Left renal pelvis (tissue), 4 donors: Measurements from ENCODE around the gene PRSS8. TPM values are rescaled to one million over a fixed set of nuclear protein-coding genes. Genes with fewer than 3 reads are reported as not detected.
"Not testable (repeated sequence)": the region's sequence is repeated elsewhere in the genome, so short reads cannot be mapped to it uniquely, and the experiment has no call there.

Source experiments
- DNase-seq, 4 donors: peaks; one replicate each; pipeline ENCODE4 v3.0.0-alpha.2; 2013; ENCODE audit warnings: low read depth in 4 of 4, low spot score in 3 of 4
- polyA plus RNA-seq, 4 donors: library from polyadenylated mRNA; unstranded; fragments of 120-200 nt; gene quantifications; one replicate each; pipeline ENCODE4 v1.2.1, GENCODE V29; 2013; ENCODE audit not compliant: insufficient read length in 4 of 4

Gene PRSS8
- polyA plus RNA-seq, 4 donors = 2.1 to 70.6 (median 54.9) TPM

DNA sequence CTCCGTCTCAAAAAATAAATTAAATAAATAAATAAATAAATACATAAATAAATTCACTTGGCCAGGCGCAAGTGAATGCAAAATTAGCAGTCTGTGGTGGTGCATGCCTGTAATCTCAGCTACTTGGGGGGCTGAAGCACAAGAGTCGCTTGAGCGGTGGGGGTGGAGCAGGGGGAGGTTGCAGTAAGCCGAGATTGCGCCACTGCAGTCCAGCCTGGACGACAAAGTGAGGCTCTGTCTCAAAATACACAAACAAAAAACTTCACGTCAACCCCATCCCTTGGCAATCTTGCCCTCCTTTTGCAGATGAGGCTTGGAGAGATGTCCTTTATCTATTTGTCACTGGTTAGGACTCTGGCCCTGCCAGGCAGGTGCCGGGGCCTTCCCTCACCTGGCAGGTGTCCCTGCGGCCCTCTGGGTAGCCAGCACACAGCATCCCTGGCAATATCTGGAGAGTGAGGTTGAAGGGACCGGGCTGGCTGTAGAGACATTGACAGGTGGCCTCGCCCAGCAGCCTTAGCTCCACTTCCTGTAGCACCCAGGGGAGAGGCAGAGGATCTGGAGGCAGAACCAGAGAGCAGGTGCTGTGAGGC, 10.0 kb upstream of the PRSS8 start:
- DNase-seq = no peak

DNA sequence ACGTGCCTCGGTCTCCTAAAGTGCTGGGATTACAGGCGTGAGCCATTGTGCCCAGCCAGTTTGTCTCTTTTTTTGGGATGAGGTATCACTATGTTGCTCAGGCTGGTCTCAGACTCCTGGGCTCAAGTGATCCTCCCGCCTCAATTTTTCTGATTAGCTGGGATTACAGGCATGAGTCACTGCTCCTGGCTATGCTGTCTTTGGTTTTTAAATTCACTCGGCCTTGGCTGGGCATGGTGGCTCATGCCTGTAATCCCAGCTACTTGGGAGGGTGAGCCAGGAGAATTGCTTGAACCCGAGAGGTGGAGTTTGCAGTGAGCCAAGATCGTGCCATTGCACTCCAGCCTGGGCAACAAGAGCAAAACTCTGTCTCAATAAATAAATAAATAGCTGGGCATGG, 8.9 kb upstream of the PRSS8 start:
- not testable (repeated sequence) for DNase-seq

DNA sequence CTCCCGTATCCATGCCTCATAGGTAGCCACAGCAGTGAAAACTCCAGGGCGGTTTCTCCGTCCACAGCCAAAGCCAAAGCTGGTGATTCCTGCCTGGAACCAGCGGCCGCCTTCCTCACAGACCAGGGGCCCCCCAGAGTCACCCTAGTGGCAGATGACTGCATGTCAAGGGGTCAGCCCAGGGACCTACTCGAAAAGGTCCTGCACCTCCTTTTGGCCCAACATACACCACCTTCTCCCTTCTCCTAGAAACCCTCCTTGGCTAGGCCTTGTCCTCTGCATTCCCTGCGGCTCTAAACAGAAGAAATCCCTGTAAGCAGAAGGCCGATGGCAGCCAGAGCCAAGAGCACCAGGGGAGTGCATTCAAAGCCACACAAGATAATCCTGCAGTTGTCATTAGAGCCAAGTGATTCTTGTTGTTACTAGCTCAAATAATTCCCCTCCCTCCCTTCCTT, 8.2 kb upstream of the PRSS8 start:
- no peak for DNase-seq

DNA sequence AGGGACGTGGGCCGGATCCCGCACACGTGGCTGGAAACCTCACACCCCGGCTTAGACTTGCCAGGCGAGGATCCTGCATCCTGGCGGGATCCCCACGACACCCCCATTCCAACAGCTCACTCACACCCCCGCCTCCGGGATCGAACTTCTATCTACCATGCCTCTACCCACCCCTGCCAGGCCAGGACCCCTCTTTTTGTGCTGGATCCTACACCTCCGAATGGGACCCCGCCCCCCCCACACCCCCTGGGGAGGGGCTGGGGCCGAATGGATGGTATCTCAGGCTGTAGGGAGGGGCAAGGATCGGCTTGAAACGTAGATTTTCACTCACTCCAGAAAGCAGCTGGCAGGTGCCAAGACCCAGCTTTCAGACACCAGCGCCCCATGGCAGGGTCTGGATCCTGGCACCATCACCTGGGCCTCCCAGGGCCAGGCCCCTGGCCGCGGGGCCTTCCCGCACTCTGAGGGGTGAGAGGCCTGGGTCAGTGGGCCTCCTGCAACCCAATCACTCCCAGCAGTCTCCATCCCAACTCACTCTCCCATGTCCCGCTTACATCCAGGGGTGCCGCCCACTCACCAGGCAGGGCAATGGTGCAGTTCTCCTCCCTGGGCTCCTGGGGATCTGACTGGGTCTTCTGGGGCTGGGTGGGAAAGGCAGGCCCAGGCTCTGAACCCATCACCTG, 7.6 kb upstream of the PRSS8 start:
- no peak for DNase-seq

DNA sequence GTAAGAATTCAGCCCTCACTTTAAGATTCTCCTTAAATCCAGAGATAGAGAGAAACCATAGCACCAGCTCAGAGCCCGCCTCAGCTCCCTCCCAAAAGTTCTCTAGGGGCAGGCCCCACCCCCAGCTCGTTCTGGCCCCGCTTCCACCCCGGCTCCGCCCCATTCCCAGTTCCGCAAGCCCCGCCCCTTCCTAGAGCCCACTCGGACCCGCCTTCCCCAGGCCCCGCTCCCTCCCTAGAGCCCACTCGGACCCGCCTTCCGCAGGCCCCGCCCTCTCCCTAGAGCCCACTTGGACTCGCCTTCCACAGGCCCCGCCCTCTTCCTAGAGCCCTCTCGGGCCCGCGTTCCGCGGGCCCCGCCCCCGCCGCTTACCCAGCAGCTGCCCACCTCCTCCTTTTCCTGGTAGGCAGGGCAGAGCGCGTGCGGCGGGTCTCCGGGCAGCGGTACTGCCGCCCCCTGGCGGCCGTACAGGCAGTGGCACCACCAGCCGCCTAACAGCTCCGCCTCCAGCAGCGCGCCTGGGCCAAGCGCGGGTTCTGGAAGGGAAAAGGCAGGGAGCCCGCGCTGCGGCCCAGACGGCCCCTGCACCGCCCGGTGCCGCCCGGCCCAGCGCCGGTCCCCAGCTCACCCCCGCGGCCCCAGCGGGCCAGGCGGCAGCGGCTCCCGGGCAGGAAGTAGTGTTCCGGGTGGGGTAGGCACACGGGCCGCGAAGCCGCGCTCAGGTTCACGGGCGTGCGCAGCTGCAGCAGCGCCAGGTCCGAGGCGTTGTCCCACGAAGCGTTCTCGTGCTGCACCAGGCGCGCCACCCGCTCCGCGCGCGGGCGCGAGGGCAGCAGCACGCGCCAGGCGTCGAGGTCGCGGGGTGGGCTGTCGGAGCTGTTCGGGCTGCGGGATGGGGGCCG, 6.8 kb upstream of the PRSS8 start:
- peak; percentile 96 to 98 (median 96) for DNase-seq

DNA sequence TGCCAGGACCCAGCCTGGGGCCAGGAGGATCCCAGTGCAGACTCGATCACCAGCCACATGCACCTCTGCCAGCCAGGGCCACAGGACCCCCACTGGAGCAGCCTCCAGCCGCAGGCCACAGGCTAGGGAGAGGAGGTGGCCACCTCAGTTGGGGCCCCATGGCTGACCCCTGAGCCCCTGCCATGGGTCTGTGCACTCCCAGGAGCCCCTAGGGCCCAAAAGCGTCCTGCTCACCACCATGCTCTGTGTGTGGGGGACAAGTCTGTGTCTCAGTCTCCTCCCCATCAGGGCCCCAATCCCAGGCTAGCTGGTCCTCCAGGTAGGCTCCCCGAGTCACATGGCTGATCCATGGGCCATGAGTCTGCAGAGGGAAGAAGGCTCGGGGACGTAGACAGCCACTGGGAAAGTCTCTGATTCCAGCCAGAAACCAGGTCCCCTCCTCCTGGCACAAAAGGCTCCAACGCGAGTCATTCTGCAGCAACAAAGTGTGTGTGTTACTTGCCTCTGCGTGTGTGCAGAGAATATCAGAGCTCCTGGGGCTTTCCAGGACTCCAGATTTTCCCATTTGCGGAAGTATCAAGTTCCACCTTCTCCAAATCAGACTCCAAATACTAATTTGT, 6.1 kb upstream of the PRSS8 start:
- no peak for DNase-seq

DNA sequence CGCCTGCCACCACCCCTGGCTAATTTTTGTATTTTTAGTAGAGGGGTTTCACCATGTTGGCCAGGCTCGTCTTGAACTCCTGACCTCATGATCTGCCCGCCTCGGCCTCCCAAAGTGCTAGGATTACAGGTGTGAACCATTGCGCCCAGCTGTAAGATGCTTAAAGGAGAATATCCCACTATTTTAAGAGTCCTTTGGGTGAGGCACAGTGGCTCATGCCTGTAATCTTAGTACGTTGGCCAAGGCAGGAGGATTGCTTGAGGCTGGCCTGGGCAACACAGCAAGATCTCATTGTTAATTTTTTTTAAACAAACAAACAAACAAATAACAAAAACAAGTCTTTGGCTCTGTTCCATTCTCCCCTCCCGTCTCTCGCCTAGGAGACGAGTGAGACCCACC, 5.5 kb upstream of the PRSS8 start:
- not testable (repeated sequence) for DNase-seq

DNA sequence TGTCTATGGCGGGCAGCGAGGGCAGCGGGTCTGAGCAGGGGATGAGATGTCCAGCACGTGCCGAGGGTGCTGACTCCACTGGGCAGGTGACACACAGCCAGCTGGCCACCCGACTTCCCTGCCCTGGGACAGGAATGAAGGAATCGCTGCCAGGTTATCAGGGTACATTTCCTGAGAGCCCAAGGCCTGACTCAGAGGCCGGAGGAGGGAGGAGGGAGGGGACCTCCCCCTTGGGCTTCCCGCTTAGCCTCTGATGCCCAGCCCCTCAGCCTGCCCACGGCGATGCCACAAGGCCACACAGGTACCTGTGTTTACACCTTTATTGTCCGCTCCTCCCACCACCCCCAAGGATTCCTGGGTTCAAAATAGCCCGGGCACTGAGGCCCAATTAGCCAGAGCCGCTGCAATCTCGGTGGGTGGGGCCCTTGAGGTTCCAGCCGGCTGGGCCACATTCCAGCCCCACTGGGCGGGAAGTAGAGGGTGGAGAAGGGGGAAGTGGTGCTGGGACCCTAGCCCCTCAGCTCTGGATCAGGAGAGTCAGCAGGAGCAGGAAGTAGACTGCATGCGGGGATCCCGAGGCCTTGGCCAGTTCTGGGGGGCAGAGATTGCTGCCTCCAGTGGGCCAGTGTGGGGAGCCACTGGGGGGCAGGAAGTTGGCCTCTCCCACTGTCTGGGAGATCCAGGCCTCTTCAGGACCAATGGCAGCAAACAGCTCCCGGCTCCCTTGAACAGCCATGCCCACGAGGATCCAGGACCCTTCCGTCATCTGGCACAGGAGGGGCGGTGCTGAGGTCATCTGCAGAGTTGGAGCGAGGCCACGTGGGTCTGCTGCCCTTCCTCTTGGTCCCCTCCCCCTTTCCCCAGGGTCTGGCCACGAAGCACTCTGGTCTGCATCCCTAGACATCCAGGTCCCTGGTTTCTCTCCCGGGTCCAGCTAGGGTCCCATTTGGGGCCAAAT, 3.4 kb upstream of the PRSS8 start:
- DNase-seq = peak in 1 of 4 donors; percentile 35

DNA sequence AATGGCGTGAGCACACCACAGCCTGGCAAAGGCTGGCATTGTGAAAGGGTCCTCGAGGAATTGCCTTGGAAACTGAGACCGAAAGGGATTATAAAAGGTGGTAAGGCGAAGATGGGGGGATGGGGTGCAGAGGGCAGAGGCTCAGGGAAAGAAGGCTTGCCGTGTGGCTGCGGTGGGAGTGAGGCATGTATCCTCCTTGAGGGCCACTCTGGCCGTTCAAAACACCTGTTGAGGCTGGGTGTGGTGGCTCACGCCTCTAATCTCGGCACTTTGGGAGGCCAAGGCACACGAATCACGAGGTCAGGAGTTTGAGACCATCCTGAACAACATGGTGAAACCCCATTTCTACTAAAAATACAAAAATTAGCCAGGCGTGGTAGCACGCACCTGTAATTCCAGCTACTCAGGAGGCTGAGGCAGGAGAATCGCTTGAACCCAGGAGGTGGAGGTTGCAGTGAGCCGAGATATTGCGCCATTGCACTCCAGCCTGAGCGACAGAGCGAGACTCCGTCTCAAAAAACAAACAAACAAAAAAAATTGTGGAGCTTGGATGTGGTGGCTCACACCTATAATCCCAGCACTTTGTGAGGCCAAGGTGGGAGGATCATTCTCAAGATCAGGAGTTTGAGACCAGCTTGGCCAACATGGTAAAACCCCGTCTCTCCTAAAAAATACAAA, 1.4 kb upstream of the PRSS8 start:
- not testable (repeated sequence) for DNase-seq

DNA sequence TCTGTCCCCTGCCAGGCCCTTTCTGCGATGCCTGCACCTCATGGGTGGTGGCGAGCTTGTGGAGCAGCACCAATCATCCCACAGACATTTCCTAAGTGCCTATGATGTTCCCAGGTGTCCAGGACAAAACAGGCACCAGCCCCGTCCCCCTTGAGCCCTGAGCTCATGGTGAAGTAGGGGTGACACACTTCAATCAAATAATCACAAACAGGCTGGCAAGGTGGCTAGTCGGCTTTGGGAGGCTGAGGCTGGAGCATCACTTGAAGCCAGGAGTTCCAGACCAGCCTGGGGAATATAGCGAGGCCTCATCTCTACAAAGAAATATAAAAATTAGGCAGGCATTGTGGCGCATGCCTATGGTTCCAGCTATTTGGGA, 748 bp upstream of the PRSS8 start:
- no peak for DNase-seq

DNA sequence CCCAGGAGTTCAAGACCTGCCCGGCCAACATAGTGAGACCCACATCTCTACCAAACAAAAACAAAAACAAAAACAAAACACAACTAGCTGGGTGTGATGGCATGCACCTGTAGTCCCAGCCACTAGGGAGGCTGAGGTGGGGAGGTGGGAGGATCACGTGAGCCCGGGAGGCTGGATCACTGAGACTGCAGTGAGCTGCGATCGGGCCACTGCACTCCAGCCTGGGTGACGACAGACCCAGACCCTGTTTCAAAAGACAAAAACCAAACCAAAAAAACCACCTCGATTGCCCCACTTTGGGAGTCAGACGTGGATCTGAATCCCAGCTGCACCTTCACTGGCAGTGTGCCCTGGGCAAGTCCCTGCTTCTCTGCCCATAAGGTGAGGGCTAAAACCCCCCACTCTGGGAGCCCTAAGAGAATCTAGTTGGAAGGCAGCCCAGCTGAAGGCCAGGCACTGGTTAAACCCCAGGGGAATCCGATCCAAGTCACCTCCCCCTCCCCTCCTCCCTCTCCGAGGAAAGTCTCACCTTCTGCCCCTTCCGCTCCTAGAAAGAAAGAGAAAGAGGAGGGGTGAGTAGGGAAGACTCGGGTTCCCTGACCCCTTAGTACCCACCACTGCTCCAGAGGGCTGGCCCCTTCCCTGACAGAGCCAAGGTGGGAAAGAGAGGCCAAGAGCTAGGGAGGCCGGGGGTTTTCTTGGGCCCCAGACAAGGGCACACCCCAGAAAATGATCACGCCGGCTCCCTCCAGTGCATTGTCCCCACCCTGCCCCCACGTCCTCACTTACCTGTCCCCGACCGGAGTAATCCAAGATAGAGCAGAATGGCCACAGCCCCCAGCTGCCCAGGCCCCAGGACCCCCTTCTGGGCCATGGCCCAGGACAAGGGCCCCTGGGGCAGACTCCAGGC, 647 bp downstream of the PRSS8 start:
- DNase-seq = no peak

DNA sequence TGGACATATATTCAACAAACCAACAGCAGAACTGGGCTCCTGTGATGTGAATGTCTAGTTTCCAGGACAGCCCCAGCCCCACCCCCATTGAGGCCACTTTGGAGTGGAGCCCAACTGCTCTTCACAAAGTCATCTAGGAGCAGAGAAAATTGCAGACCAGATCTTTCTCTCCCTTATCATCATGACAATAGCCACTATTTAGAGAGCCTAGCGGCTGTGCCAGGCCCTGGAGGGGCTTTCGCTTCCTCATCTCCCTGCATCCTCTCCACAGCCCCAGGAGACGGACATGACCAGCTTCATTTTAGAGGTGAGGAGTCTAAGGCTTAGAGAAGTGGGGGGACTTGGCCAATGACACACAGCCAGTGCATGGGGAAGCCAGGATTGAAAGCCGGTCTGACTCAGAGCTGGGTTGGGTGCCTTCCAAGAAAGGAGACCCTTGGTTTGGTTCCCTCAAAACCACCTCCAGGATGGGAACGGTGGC, 1.4 kb downstream of the PRSS8 start:
- no peak for DNase-seq

DNA sequence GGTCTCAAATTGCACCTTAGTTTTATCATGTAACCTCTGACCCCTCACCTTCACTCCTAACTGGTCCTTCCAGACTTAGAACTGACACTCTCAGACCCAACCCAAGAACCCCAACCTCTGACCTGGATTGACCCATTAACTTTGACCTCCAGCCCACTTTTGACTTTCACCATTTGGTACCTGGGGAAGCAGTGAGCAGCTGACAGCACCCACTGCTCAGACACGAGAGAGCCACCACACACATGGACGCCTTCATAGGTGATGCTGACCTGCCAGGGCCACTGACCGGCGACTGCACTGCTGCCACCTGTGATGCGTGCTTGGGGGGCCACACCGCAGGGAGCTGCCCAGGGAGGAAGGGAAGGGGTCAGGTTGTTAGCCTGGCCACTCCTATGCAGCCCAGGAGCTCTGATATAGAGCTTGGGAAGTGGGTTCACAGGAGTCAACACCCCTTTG, 2.5 kb downstream of the PRSS8 start:
- no peak for DNase-seq

DNA sequence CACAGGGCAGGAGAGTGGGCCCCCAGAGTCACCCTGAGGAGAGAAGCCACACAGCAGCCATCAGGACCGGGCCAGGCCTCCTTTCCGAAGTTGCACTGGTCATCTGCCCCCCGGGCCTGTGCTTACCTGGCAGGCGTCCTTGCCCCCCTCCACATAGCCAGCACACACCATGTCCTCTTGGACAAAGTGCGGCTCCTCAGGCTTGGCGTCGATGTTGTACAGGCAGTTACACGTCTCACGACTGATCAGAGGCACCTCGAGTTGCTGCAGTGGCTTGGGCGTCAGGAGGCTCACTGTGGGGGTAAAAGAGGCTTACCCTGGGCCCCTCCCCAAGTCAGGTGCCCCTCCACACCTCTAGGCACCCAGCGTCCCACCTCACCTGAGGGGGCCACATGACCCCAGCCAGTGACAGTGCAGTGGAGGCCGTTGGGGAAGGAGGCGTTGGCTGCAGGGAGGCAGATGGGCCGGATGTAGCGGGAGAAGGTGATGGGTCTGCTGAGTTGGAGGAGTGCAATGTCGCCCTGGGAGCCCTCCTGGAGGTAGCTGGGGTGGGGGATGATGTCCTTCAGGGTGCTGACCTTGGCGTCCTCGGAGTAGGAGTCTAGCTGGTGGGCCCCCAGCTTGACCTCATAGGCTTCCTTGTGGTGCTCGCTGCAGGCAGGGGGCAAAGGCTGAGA, 3.1 kb downstream of the PRSS8 start:
- DNase-seq = no peak

DNA sequence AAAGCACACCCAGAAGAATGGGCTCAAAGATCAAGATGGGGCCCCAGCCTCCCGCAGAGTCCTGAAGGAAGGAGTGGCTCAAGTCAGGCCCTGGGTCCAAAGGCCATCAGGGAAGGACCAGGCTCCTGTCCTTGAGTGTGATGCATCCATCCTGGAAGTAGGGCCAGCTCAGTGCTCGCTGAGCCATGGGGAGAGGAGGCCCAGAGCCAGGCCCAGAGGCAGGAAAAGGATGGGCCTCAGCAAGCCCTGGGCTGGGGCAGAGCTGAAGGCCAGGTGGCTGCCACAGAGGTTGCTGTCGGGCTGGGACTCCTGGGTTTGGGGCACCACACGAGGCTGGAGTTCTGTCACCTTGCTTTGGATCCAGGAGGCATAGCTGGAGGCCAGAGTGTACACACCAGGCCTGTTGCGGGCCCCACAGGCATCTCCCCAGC, 3.7 kb downstream of the PRSS8 start:
- DNase-seq = no peak

DNA sequence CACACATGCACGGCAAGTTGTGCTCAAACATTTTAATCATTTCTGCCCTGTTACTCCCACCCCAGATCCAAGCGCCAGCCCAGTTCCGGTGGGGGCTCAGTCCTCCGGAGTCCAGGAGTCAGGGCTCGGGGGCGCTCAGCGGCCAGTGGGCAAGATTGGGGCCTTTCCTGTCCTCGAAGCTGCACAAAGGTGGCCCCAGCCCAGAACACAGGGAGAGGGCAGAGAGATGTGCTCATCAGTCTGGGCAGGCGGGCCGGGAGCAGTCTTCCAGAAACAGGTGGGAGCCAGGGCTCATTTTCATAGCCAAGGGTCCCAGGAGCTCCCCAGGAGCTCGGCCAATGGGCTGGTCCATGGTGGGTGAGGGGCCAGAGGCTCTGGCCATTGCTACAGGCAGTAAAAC, 4.1 kb downstream of the PRSS8 start:
- no peak for DNase-seq

DNA sequence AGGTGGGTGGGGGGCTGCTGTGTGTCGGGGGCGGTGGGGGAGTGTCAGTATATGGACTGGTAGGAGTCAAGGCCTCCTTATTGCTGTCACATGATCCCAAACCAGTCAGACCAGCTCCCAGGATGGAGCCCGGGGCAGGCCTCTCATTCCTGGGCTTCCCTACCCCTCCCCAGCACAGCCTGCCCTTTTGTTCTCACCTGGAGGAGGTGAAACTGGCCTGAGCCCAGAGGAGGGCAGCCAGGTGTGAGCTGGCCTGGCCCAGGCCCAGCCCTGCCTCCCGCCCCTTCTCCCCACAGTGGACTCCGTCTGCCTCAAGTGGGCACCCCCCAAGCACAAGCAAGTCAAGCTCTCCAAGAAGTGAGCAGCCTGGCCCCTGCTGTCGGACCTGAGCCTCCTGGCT, 4.6 kb downstream of the PRSS8 start:
- no peak for DNase-seq
